ENCODE measurements around the gene LYRM9. TPM values are rescaled to one million over a fixed set of nuclear protein-coding genes. Genes with fewer than 3 reads are reported as not detected.

The LYRM9 gene
- polyA plus RNA-seq, 1 of the 3 experiments (the other 2 are of a cell fraction): 4.6 TPM

DNA sequence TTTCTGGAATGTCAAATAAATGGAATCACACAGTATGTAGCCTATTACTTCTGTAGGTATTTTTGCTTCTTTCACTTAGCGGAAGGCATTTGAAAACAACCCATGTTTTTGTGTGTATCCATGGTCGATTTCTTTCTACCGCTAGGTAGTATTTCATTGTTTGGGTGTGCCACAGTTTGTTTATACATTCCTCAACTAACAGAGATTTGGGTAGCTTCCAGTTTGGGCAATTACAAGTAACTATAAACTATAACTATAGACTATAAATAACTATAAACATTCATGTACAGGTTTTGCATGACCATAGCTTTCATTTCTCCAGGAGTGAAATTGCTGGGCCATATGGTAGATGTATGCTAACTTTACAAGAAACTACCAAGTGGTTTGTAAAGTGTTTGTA, 40.1 kb downstream of the LYRM9 start:
- H3K9me2 ChIP-seq: no peaks in the 10 kb centered on the region
- no peaks in the 10 kb centered on the region for H3F3A ChIP-seq (replicated peaks; ENCODE audit: insufficient read depth)
- H3K4me1 ChIP-seq (ENCODE audit: control insufficient read depth in 1 of 2, insufficient read depth in 2 of 2, low read depth in 1 of 2, low read length in 1 of 2): no peaks in the 10 kb centered on the region
- H2AFZ ChIP-seq (ENCODE audit: low read depth): no peak overlapping the region
- no peak for DNase-seq
- H3K79me2 ChIP-seq (ENCODE audit: insufficient read depth): no peaks in the 10 kb centered on the region
- no peaks in the 10 kb centered on the region for H3K9me3 ChIP-seq
- TF ChIP-seq CHD2 (IDR thresholded peaks at IDR 0.05; ENCODE audit: low read length, partially characterized antibody): no peak
- H3K36me3 ChIP-seq (replicated peaks in 1 of 2; ENCODE audit: control insufficient read depth in 1 of 2, insufficient read depth in 2 of 2, low read length in 1 of 2): no peaks in the 10 kb centered on the region
- H3K9ac ChIP-seq: no peak overlapping the region
- ChIA-PET CTCF (interaction anchor here (1.2 kb wide), 1 partner anchor 27 kb away, joined by 3 read pairs; no protein-coding TSS in a partner anchor), POLR2A (no interaction called here)
- H3K4me3 ChIP-seq (ENCODE audit: low read depth in 2 of 2, low read length in 1 of 2): no peak overlapping the region
- WGBS (ENCODE audit: low lambda C conversion rate): 53% methylated on average over 3 of the region's 3 CpGs
- H3K4me2 ChIP-seq: no peak overlapping the region
- no peaks in the 10 kb centered on the region for H4K20me1 ChIP-seq (ENCODE audit: insufficient read depth)
- H3K27ac ChIP-seq (ENCODE audit: low read depth in 2 of 2, low read length in 1 of 2): no peak overlapping the region
- peaks cover 15% of the 10 kb centered on the region for H3K27me3 ChIP-seq (ENCODE audit: insufficient read depth)

DNA sequence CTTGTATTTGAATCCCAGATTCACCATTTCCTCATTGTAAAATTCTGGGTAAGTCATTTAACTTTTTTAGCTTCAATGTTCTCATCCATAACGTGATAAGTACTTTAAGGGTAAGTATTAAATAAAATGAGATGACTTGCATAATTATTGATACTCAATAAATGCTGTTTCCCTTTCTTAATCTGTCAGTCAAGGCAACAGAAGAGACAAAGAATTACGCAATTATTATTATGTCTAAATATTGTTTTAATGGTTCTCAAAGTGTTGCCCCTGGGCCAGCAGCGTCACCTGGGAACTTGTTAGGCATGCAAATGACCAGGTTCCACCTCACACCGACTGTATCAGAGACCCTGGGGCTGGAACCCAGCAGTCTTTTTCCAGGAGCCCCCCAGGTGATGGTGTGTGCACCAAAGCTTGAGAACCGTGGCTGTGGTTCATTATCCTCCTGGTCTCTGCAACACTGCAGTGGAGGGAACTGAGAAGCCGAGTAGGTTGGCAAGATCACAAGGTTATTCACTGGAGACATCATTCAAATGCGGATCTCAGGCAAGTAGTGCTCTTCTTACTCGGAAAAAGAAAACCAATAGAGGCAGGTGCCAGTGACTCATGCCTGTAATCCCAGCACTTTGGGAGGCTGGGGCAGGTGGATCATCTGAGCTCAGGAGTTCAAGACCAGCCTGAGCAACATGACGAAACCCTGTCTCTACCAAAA, 43.5 kb downstream of the LYRM9 start:
- Histone ChIP-seq H3K4me3 (ENCODE audit: low read depth in 2 of 2, low read length in 1 of 2) (no peak overlapping the region), H3K4me2 (no peak overlapping the region), H2AFZ (ENCODE audit: low read depth) (no peak overlapping the region), H3K79me2 (ENCODE audit: insufficient read depth) (no peaks in the 10 kb centered on the region), H3K9me2 (no peaks in the 10 kb centered on the region), H3K36me3 (replicated peaks in 1 of 2; ENCODE audit: control insufficient read depth in 1 of 2, insufficient read depth in 2 of 2, low read length in 1 of 2) (no peaks in the 10 kb centered on the region), H3K27me3 (ENCODE audit: insufficient read depth) (peaks cover 15% of the 10 kb centered on the region), H3F3A (replicated peaks; ENCODE audit: insufficient read depth) (no peaks in the 10 kb centered on the region), H3K9me3 (no peaks in the 10 kb centered on the region), H3K9ac (no peak overlapping the region), H4K20me1 (ENCODE audit: insufficient read depth) (no peaks in the 10 kb centered on the region), H3K27ac (ENCODE audit: low read depth in 2 of 2, low read length in 1 of 2) (no peak overlapping the region), H3K4me1 (ENCODE audit: control insufficient read depth in 1 of 2, insufficient read depth in 2 of 2, low read depth in 1 of 2, low read length in 1 of 2) (no peaks in the 10 kb centered on the region)
- CTCF ChIA-PET: interaction anchor here (1.7 to 3.6 kb wide), 3 partner anchors 31 to 195 kb away, joined by 6 to 19 read pairs (median 18); no protein-coding TSS in a partner anchor
- no peak for DNase-seq
- WGBS (ENCODE audit: low lambda C conversion rate): 24% methylated on average over 8 of the region's 9 CpGs
- TF ChIP-seq REST (IDR thresholded peaks at IDR 0.05; ENCODE audit: low read depth, low read length) (no peak), FOXM1 (IDR thresholded peaks at IDR 0.05; ENCODE audit: low read depth) (no peak), RCOR1 (IDR thresholded peaks at IDR 0.05; ENCODE audit: low read length) (no peak), EZH2phosphoT487 (IDR thresholded peaks at IDR 0.05; ENCODE audit: borderline replicate concordance, low read depth) (no peak), EP300 (IDR thresholded peaks at IDR 0.05; ENCODE audit: borderline replicate concordance in 1 of 2, low read depth in 1 of 2, low read length in 1 of 2) (no peak)
- POLR2A ChIA-PET: no interaction called here

Data from SK-N-SH (cell line).